Vagina (tissue), 2 donors: Measurements from ENCODE around the gene SON.

ENCODE experiments used
- POLR2A ChIP-seq, 2 donors: fragments of 450-650 bp; IDR thresholded peaks; one replicate each; pipeline ENCODE4 v1.6.1; 2017; ENCODE audit warnings: antibody characterized with exemption in 2 of 2, mild to moderate bottlenecking in 2 of 2, moderate library complexity in 2 of 2
- POLR2AphosphoS5 ChIP-seq, 2 donors: sonication (generic); formaldehyde crosslinking; IDR thresholded peaks; one replicate each; pipeline ENCODE4 v1.9.0; 2017; ENCODE audit warnings: antibody characterized with exemption in 2 of 2, mild to moderate bottlenecking in 2 of 2, low read depth in 1 of 2; ENCODE audit not compliant: insufficient read depth in 1 of 2
- TF ChIP-seq, protein P1 (sequence below), 3 experiments: fragments of 450-650 bp in 2 of 3; fragments of 200-600 bp in 1 of 3; sonication (generic) in 1 of 3; IDR thresholded peaks; one replicate each; pipeline ENCODE4 v1.5.1; 2017 to 2019; ENCODE audit warnings: antibody characterized with exemption in 3 of 3, mild to moderate bottlenecking in 2 of 3, moderate library complexity in 2 of 3

GRCh38 chr21:33551664-33552063 is 8.8 kb downstream of the SON start:
- TF ChIP-seq POLR2A (IDR thresholded peaks at IDR 0.05) (no peak), POLR2AphosphoS5 (IDR thresholded peaks at IDR 0.05; ENCODE audit: insufficient read depth in 1 of 2, low read depth in 1 of 2) (no peak)
- TF ChIP-seq, protein P1, sequence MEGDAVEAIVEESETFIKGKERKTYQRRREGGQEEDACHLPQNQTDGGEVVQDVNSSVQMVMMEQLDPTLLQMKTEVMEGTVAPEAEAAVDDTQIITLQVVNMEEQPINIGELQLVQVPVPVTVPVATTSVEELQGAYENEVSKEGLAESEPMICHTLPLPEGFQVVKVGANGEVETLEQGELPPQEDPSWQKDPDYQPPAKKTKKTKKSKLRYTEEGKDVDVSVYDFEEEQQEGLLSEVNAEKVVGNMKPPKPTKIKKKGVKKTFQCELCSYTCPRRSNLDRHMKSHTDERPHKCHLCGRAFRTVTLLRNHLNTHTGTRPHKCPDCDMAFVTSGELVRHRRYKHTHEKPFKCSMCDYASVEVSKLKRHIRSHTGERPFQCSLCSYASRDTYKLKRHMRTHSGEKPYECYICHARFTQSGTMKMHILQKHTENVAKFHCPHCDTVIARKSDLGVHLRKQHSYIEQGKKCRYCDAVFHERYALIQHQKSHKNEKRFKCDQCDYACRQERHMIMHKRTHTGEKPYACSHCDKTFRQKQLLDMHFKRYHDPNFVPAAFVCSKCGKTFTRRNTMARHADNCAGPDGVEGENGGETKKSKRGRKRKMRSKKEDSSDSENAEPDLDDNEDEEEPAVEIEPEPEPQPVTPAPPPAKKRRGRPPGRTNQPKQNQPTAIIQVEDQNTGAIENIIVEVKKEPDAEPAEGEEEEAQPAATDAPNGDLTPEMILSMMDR (IDR thresholded peaks at IDR 0.05) = no peak
